HG02798 (cell line): ENCODE results near the gene PNPLA8.

Source experiments
- ATAC-seq: cut with Tn5 transposase; IDR thresholded peaks from one replicate; pipeline ENCODE4 v1.9.1; 2021; ENCODE audit warnings: mild to moderate bottlenecking; ENCODE audit not compliant: unreplicated experiment, poor library complexity

PNPLA8 gene

GRCh38 chr7:108451296-108451848, 74.6 kb downstream of the PNPLA8 start:
- no peak for ATAC-seq

GRCh38 chr7:108450160-108450559, 75.8 kb downstream of the PNPLA8 start:
- ATAC-seq: no peak

GRCh38 chr7:108449521-108449920, 76.4 kb downstream of the PNPLA8 start:
- ATAC-seq: no peak

DNA sequence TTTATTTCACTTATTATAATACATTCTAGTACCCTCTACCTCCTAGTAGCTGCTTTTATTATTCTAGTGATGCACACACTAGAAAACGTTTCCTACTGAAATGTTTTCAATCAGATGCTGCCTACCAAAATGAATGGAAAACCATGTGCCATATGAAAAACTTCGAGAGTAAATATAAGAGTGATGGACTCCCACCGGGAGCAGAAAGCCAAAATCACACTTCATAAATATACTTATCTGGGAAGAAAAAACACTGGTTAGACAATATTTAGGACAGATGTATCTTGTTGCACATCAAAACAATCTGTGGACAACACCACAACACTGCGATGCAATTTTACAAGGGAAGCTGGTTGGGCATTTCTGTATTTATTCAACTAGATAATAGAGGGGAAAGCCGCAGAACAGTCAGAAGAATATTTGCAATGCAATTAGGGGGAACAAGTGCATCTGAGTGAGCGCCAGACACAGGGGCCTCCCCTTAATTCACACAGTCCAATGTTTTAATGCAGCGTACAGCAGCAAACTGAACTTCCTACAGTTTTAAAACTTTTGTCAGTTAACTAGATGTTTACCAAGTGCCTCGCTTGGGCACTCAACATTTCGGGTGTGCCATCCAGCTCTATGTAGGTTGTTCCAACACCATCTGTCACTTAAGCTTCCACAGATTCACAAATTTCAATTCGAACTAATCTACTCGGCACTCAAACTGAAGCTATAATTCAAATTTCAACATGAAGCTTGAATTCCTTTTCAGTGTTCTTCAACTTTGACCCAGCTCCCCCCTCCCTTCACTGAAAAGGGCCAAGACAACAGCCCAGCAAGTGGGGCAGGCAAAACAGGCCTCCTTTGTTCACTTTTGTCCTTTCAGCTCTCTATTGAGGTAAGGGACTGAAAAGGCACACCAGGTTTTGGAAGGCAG, 77.1 kb downstream of the PNPLA8 start:
- ATAC-seq: no peak

DNA sequence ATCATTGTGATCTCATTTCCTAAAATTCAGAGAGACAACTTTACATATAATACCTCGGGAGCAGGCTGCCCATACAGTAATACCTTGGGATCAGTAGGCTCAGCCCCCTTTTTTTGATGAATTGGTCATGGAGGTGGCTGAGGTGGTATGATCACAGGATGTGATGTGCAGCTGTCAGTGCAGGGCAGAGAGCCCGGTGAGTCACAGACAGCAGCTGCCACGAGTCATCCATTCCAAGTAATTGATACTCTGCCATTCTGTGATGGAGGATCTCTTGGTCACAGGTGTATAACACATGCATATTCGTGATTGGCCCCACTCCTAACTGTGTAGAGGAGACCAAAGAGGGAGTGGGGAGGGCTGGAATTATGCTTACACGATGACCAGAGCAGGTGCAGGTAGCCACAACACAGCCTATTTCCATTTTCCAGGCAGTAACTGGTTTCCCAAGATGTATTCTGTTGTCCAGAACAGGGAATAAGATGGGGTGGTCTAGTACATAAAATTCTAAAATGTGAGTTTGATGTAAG, 83.8 kb downstream of the PNPLA8 start:
- ATAC-seq: no peak

GRCh38 chr7:108441392-108441955, 84.5 kb downstream of the PNPLA8 start:
- no peak for ATAC-seq

- no peak for ATAC-seq
Measured at GRCh38 chr7:108440613-108441012, 85.3 kb downstream of the PNPLA8 start.

DNA sequence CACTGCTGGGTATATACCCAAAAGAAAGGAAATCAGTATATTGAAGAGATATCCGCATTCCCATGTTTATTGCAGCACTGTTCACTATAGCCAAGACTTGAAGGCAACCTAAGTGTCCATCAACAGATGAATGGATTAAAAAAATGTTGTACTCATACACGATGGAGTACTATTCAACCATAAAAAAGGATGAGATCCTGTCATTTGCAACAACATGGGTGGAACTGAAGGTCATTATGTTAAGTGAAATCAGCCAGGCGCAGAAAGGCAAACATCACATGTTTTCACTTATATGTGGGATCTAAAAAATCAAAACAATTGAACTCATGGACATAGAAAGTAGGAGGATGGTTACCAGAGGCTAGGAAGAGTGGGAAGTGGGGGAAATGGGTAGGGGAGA, 89.0 kb downstream of the PNPLA8 start:
- ATAC-seq: no peak

DNA sequence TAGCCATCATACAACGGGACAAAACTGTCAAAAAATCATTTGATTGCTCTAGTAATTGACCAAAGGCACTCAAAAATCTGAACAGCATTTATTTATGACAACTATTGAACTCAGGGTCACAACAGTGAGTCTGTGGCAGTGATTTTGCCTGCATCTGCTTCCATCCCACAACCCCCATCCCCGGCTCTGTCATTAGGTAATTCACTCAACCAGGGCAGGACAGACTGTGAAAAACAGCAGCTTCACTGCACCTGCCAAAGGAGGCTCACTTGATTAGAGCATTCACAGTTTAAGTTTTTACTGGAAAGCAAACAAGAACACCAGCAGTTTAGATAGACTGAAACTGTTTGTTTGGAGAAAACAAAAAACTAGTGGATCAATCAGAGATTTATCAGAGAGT, 91.9 kb downstream of the PNPLA8 start:
- no peak for ATAC-seq

DNA sequence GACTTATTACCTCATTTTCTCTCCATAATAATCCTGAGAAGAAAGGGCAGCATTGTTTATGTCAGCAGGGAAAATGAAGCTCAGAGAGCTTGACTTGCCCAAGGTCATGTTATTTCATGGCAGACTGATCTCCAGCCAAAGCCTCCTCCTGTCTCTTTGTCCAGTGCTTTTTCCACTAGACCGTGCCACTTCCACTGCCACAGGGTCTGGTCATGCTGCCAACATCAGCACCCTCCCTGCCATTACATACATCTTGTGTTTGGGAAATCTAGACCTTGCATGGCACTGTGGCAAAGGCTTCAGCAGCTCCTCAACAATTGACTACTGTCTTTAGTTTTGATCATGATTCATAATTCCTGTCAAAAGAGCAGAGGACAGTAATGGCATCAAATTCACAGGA, 94.8 kb downstream of the PNPLA8 start:
- ATAC-seq: no peak

DNA sequence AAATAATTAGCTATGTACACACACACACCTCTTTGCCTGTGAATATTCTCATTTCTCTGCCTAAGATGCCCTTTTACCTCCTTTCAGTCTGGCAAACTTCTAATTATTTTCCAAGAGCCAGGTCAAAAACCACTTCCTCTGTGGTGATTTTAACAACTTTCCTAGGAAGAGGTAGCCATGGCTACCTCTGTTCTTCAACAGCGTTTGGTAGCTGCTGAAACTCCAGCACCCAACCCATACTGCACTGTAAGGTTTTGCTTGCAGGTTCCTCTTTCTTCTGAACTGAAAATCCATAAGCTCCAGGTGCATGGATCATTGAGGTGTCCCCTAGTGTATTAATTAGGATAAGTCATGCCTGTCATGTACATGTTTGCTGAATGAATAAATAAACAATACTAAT, 95.3 kb downstream of the PNPLA8 start:
- ATAC-seq: no peak

GRCh38 chr7:108427766-108428165, 98.2 kb downstream of the PNPLA8 start:
- no peak for ATAC-seq

- no peak for ATAC-seq
Measured at GRCh38 chr7:108425714-108426275, 100.1 kb downstream of the PNPLA8 start.

DNA sequence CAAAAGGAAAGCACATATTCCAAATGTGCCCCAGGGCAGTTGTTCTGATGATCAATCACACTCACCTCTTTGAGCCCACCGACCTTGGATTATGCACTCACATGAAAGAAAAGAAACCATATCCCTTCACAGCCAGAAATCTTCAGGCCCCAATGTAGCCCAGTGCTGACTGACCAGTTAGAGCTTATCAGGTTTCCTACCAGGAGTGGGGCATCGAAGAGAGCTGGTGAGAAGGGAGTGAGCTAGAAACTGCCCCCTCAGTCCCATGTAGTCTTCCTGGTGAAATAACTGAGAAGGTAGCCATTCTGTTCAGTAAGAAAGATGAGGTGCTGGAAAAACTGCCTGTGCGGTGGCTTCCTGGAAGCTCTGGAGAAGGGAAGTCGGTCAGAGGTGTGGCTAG, 101.9 kb downstream of the PNPLA8 start:
- no peak for ATAC-seq

GRCh38 chr7:108423089-108423989, 102.6 kb downstream of the PNPLA8 start:
- ATAC-seq: no peak

- ATAC-seq: no peak
Measured at GRCh38 chr7:108421720-108422331, 104.1 kb downstream of the PNPLA8 start.
